Ascending aorta (tissue), 2 donors: ENCODE measurements around the gene UCP2. TPM values are rescaled to one million over a fixed set of nuclear protein-coding genes. Genes with fewer than 3 reads are reported as not detected.

Experiments
- DNase-seq, 2 donors: peaks; one replicate each; pipeline ENCODE4 v3.0.0-alpha.2; 2019; ENCODE audit warnings: low spot score in 2 of 2
- H3K27ac ChIP-seq, 2 donors: fragments of 200-600 bp; sonication (generic); one replicate each; pipeline ENCODE4 v1.5.1; 2016 to 2017; ENCODE audit warnings: mild to moderate bottlenecking in 1 of 2
- H3K27me3 ChIP-seq: fragments of 200-600 bp; sonication (generic); one replicate; pipeline ENCODE4 v1.5.1; 2017
- H3K36me3 ChIP-seq, 2 donors: fragments of 200-600 bp; sonication (generic); one replicate each; pipeline ENCODE4 v1.5.1; 2016
- H3K4me1 ChIP-seq, 2 donors: fragments of 200-600 bp; sonication (generic); one replicate each; pipeline ENCODE4 v1.5.1; 2016 to 2017; ENCODE audit warnings: mild to moderate bottlenecking in 1 of 2
- H3K4me3 ChIP-seq, 2 donors: fragments of 200-600 bp; sonication (generic); one replicate each; pipeline ENCODE4 v1.5.1; 2016 to 2017; ENCODE audit warnings: mild to moderate bottlenecking in 1 of 2
- H3K9me3 ChIP-seq, 2 donors: fragments of 200-600 bp; sonication (generic); one replicate each; pipeline ENCODE4 v1.5.1; 2016
- intact Hi-C: fragments of 100-400 bp; cut with DNase I; formaldehyde crosslinking; loops from one replicate; pipeline ENCODE4 v1.15.1; 2023
- total RNA-seq: library from RNA; depleted of rRNA; stranded (reverse); fragments of >200 nt; gene quantifications from one replicate; pipeline ENCODE4 v1.1.0, GENCODE V29; 2016
- TF ChIP-seq, protein P1 (sequence below), 3 experiments: fragments of 200-600 bp in 2 of 3; fragments of 450-650 bp in 1 of 3; sonication (generic) in 2 of 3; IDR thresholded peaks; one replicate each; pipeline ENCODE4 v1.5.1; 2016 to 2019; ENCODE audit warnings: antibody characterized with exemption in 3 of 3, mild to moderate bottlenecking in 1 of 3, moderate library complexity in 1 of 3

The UCP2 gene
- total RNA-seq, 1 donor from 2014 or later, result 2.7 TPM

DNA sequence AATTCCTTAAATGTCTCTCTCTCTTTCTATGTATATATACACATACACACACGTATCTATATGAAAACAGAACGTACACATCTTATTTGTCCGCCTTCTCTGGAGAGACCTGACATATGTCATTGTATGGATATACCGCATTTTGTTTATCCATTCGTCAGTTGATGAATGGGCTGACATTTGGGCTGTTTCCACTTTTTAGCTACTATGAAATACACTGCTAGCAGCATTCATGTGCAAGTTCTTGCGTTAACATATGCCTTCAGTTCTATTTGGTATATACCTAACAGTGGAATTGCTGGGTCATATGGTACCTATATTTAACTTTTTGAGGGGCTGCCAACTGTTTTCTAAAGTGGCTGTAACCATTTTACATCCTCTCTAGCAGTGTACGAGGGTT lies 49.9 kb downstream of the UCP2 start:
- intact Hi-C loops, result no loop called here
- no peaks in the 10 kb centered on the region for H3K9me3 ChIP-seq
- H3K36me3 ChIP-seq, result peaks cover 14 to 35% of the 10 kb centered on the region in 2 donors
- no peak for DNase-seq
- H3K27ac ChIP-seq, result no peak overlapping the region
- H3K27me3 ChIP-seq, result no peaks in the 10 kb centered on the region
- H3K4me3 ChIP-seq, result no peak overlapping the region
- TF ChIP-seq, protein P1, sequence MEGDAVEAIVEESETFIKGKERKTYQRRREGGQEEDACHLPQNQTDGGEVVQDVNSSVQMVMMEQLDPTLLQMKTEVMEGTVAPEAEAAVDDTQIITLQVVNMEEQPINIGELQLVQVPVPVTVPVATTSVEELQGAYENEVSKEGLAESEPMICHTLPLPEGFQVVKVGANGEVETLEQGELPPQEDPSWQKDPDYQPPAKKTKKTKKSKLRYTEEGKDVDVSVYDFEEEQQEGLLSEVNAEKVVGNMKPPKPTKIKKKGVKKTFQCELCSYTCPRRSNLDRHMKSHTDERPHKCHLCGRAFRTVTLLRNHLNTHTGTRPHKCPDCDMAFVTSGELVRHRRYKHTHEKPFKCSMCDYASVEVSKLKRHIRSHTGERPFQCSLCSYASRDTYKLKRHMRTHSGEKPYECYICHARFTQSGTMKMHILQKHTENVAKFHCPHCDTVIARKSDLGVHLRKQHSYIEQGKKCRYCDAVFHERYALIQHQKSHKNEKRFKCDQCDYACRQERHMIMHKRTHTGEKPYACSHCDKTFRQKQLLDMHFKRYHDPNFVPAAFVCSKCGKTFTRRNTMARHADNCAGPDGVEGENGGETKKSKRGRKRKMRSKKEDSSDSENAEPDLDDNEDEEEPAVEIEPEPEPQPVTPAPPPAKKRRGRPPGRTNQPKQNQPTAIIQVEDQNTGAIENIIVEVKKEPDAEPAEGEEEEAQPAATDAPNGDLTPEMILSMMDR (IDR thresholded peaks at IDR 0.05), result no peak
- no peaks in the 10 kb centered on the region for H3K4me1 ChIP-seq

DNA sequence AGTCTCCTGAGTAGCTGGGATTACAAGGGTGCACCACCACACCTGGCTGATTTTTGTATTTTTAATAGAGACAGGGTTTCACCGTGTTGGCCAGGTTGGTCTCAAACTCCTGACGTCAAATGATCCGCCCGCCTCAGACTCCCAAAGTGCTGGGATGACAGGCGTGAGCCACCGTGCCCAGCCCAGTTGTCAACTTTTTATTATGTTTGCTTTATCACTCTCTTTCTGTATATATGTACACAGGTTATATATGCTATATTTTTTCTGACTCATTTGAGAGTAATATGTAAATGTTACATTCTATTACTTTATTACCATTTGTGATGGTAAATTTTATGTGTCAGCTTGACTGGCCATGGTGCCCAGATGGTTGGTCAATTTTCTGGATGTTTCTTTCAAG lies 50.7 kb downstream of the UCP2 start:
- TF ChIP-seq, protein P1 (IDR thresholded peaks at IDR 0.05), result no peak
- intact Hi-C loops, result no loop called here
- H3K27me3 ChIP-seq, result no peaks in the 10 kb centered on the region
- H3K27ac ChIP-seq, result no peak overlapping the region
- no peak overlapping the region for H3K4me3 ChIP-seq
- DNase-seq, result no peak
- H3K9me3 ChIP-seq, result no peaks in the 10 kb centered on the region
- no peaks in the 10 kb centered on the region for H3K4me1 ChIP-seq
- peaks cover 21 to 44% of the 10 kb centered on the region in 2 donors for H3K36me3 ChIP-seq

DNA sequence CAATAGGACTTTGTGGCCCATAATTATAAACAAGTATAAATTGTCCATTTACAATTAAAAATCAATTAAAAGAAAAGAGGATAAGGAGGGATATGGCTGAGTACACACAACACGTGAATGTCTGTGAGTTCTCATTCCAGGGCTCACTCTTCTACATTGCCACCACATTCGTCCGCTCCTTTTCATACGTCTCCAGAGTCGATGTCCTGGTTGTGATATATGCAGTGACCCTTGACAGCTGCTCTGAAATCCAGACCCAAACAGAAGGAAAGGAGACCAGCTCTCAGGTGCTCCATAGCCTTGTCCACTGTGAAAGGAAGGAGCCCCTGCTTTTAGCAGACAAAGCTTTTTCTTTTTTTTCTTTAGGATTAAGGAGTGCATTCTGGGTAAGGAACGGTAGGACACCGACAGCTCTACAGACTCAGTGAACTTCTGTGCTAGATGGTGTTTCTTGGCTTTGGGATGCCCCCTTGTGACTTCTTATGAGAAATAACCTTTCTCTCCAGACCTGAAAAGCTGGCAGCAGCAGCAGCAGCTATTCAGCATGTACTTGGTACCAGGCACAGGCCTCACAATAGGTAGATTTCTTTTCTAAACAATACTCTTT lies 51.5 kb downstream of the UCP2 start:
- no peak for DNase-seq
- Histone ChIP-seq H3K36me3 (peaks cover 23 to 52% of the 10 kb centered on the region in 2 donors), H3K27ac (no peak overlapping the region), H3K9me3 (no peaks in the 10 kb centered on the region), H3K4me3 (no peak overlapping the region), H3K4me1 (no peaks in the 10 kb centered on the region), H3K27me3 (no peaks in the 10 kb centered on the region)
- intact Hi-C loops, result no loop called here
- TF ChIP-seq, protein P1 (IDR thresholded peaks at IDR 0.05), result no peak

DNA sequence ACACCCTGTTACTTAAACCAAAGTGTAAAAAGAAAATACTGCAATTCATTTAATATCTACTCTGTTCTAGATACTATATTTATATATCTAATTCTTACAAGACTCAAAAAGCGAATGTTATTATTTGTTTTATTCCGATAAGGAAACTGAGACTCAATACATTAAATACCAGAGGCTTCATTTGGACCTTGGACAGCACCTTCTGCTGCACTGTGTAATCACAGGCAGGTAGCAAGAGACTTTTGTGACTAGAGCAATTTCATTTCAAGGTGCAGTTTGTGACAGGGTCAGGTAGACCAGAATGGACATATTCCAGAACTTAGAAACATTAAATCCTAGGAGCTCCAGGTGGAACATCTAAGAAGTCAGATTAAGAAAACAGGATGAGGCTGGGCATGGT lies 53.3 kb downstream of the UCP2 start:
- H3K4me1 ChIP-seq, result no peaks in the 10 kb centered on the region
- H3K36me3 ChIP-seq, result peaks cover 32 to 67% of the 10 kb centered on the region in 2 donors
- no peaks in the 10 kb centered on the region for H3K27me3 ChIP-seq
- TF ChIP-seq, protein P1 (IDR thresholded peaks at IDR 0.05), result no peak
- no peak for DNase-seq
- intact Hi-C loops, result no loop called here
- no peak overlapping the region for H3K4me3 ChIP-seq
- H3K27ac ChIP-seq, result no peak overlapping the region
- no peaks in the 10 kb centered on the region for H3K9me3 ChIP-seq

Other genes with a start within 250 kb of the UCP2 start
- gene RAB6A, start 221.8 kb downstream of the UCP2 start, total RNA-seq, result 86.3 TPM
- not detected for gene MRPL48, start 195.0 kb downstream of the UCP2 start, total RNA-seq
- gene COA4, start 106.0 kb downstream of the UCP2 start, total RNA-seq, result 92.7 TPM
- gene PAAF1, start 105.8 kb downstream of the UCP2 start, total RNA-seq, result 36.3 TPM
- not detected for gene DNAJB13, start 31.8 kb downstream of the UCP2 start, total RNA-seq
- not detected for gene UCP3, start 26.2 kb upstream of the UCP2 start, total RNA-seq
- 11.4 TPM for gene C2CD3, start 188.2 kb upstream of the UCP2 start, total RNA-seq
- 29.7 TPM for gene PPME1, start 188.4 kb upstream of the UCP2 start, total RNA-seq